Measurements from ENCODE around the gene IFITM10. TPM values are rescaled to one million over a fixed set of nuclear protein-coding genes. Genes with fewer than 3 reads are reported as not detected.

Gene IFITM10
- total and polyA plus RNA-seq, 2 donors (not counting 1 experiment from before 2014, with no cell fraction given): 0.09 to 1.7 TPM

DNA sequence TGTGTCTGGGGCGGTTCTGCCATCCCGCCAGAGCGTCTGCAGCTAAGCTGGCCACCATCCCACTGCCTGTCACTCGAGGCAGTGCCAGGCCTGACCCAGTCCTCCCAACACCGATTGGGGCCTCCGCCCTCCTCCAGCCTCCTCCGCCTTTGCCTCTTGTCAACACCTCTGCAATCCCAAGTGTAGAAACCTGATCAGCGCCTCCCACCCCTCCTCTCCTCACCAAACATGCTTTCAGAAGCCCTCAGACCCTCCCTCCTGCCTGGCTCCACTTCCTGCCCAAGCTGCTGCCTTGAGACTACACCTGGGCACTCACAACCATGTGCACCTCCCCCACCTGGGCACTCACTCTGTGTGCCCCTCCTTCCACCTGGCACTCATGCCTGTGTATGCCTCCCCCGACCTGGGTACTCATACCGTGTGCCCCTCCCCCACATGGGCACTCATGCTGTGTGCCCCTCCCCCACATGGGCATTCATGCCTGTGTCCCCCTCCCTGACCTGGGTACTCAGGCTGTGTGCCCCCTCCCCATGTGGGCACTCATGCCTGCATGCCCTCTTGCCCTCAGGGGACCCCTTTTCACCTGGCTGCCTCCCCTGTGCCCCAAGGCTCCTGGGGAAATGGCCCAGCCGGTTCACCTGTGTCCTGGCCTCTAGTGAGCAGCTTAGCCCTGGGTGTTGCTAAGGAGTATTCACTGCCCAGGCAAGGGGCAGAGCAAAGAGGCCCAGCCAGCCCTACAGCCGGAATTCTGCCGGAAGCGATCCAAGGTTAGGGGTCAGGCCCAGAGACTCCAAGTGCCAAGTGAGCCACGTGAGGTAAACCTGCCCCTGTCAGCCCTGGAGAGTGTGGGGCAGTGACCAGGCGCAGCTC lies 5.5 kb upstream of the IFITM10 start:
- H3K79me2 ChIP-seq (ENCODE audit: control insufficient read depth, insufficient read depth, low read length): no peaks in the 10 kb centered on the region
- TF ChIP-seq EZH2 (IDR thresholded peaks at IDR 0.05; ENCODE audit: borderline replicate concordance, insufficient read depth, low read depth, low read length, poor library complexity, severe bottlenecking): no peak
- TF ChIP-seq, protein P1, sequence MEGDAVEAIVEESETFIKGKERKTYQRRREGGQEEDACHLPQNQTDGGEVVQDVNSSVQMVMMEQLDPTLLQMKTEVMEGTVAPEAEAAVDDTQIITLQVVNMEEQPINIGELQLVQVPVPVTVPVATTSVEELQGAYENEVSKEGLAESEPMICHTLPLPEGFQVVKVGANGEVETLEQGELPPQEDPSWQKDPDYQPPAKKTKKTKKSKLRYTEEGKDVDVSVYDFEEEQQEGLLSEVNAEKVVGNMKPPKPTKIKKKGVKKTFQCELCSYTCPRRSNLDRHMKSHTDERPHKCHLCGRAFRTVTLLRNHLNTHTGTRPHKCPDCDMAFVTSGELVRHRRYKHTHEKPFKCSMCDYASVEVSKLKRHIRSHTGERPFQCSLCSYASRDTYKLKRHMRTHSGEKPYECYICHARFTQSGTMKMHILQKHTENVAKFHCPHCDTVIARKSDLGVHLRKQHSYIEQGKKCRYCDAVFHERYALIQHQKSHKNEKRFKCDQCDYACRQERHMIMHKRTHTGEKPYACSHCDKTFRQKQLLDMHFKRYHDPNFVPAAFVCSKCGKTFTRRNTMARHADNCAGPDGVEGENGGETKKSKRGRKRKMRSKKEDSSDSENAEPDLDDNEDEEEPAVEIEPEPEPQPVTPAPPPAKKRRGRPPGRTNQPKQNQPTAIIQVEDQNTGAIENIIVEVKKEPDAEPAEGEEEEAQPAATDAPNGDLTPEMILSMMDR (IDR thresholded peaks at IDR 0.05): no peak
- H3K9ac ChIP-seq (ENCODE audit: low read length): no peak overlapping the region
- DNase-seq: no peak
- no peak overlapping the region for H3K4me3 ChIP-seq (ENCODE audit: control extremely low read depth in 1 of 5, extremely low read depth in 1 of 5, insufficient read depth in 1 of 5, low read depth in 2 of 5, low read length in 4 of 5)
- peaks cover 0 to 11% of the 10 kb centered on the region in 2 experiments for H3K36me3 ChIP-seq (replicated peaks in 1 of 2; ENCODE audit: control extremely low read depth in 1 of 2, control insufficient read depth in 1 of 2, extremely low read depth in 1 of 2, insufficient read depth in 2 of 2, low read length in 1 of 2)
- Mint-ChIP-seq H3K27me3 (no peaks in the 10 kb centered on the region), H3K4me3 (no peak overlapping the region), H3K9me3 (ENCODE audit: insufficient read depth) (no peaks in the 10 kb centered on the region), H3K27ac (peak overlapping the region; percentile 50), H3K4me1 (peaks cover 11% of the 10 kb centered on the region)
- H3K27ac ChIP-seq (ENCODE audit: low read length in 2 of 2): no peak overlapping the region
- intact Hi-C loops (cut with micrococcal nuclease): no loop called here
- CTCF ChIA-PET: interaction anchor here (1.3 kb wide), 1 partner anchor 62 kb away, joined by 3 read pairs; no protein-coding TSS in a partner anchor
- no peak for ATAC-seq (ENCODE audit: low read depth)
- H3K4me2 ChIP-seq (replicated peaks; ENCODE audit: low read depth, low read length, poor library complexity, severe bottlenecking): no peak overlapping the region
- H3K9me3 ChIP-seq (ENCODE audit: control extremely low read depth in 1 of 3, control insufficient read depth in 2 of 3, insufficient read depth in 1 of 3, low read length in 2 of 3): no peaks in the 10 kb centered on the region
- POLR2A ChIA-PET: no interaction called here
- peaks cover 0 to 2% (median 0%) of the 10 kb centered on the region in 4 experiments for H3K27me3 ChIP-seq (replicated peaks in 1 of 4; ENCODE audit: control extremely low read depth in 1 of 4, control insufficient read depth in 3 of 4, insufficient read depth in 4 of 4, low read length in 3 of 4)
- H3K4me1 ChIP-seq (ENCODE audit: control insufficient read depth in 2 of 2, insufficient read depth in 2 of 2, low read length in 2 of 2): peaks cover 3 to 23% of the 10 kb centered on the region in 2 donors
- peaks cover 4% of the 10 kb centered on the region for H4K20me1 ChIP-seq (ENCODE audit: control insufficient read depth, insufficient read depth, low read length, poor library complexity, severe bottlenecking)
- no peak overlapping the region for H2AFZ ChIP-seq (ENCODE audit: insufficient read depth, low read depth, low read length, poor library complexity, severe bottlenecking)
- WGBS (ENCODE audit: insufficient coverage): 78% methylated on average over 15 of the region's 16 CpGs

DNA sequence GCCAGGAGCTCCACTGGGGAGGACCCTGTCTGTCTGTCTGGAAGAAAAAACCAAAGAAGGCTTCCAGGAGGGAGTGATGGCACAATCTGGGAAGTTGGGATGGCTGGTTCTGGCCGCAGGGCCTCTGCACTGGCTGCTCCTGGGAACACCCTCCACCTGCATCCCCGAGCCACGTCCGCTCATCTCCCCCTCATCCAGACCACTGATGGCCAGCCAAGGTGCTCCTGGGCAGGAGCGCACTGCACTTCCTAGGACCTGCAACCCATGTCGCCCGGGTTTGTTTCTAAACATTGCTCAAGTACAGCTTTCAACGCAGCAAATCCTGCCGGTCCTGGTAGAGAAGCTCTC lies 4.9 kb upstream of the IFITM10 start:
- Mint-ChIP-seq H3K4me1 (peaks cover 14% of the 10 kb centered on the region), H3K27ac (no peak overlapping the region), H3K27me3 (peaks cover 4% of the 10 kb centered on the region), H3K4me3 (no peak overlapping the region), H3K9me3 (ENCODE audit: insufficient read depth) (no peaks in the 10 kb centered on the region)
- no peak for TF ChIP-seq EZH2 (IDR thresholded peaks at IDR 0.05; ENCODE audit: borderline replicate concordance, insufficient read depth, low read depth, low read length, poor library complexity, severe bottlenecking)
- TF ChIP-seq, protein P1 (IDR thresholded peaks at IDR 0.05): no peak
- H2AFZ ChIP-seq (ENCODE audit: insufficient read depth, low read depth, low read length, poor library complexity, severe bottlenecking): no peak overlapping the region
- no peak overlapping the region for H3K9ac ChIP-seq (ENCODE audit: low read length)
- H3K4me2 ChIP-seq (replicated peaks; ENCODE audit: low read depth, low read length, poor library complexity, severe bottlenecking): no peak overlapping the region
- DNase-seq (no peak), ATAC-seq (ENCODE audit: low read depth) (no peak)
- H3K4me1 ChIP-seq (ENCODE audit: control insufficient read depth in 2 of 2, insufficient read depth in 2 of 2, low read length in 2 of 2): peaks cover 3 to 23% of the 10 kb centered on the region in 2 donors
- peaks cover 0 to 8% (median 0%) of the 10 kb centered on the region in 4 experiments for H3K27me3 ChIP-seq (replicated peaks in 1 of 4; ENCODE audit: control extremely low read depth in 1 of 4, control insufficient read depth in 3 of 4, insufficient read depth in 4 of 4, low read length in 3 of 4)
- no peaks in the 10 kb centered on the region for H4K20me1 ChIP-seq (ENCODE audit: control insufficient read depth, insufficient read depth, low read length, poor library complexity, severe bottlenecking)
- peaks cover 0 to 11% of the 10 kb centered on the region in 2 experiments for H3K36me3 ChIP-seq (replicated peaks in 1 of 2; ENCODE audit: control extremely low read depth in 1 of 2, control insufficient read depth in 1 of 2, extremely low read depth in 1 of 2, insufficient read depth in 2 of 2, low read length in 1 of 2)
- POLR2A ChIA-PET: no interaction called here
- H3K4me3 ChIP-seq (ENCODE audit: control extremely low read depth in 1 of 5, extremely low read depth in 1 of 5, insufficient read depth in 1 of 5, low read depth in 2 of 5, low read length in 4 of 5): no peak overlapping the region
- 84% methylated on average over 8 of the region's 9 CpGs for WGBS (ENCODE audit: insufficient coverage)
- H3K9me3 ChIP-seq (ENCODE audit: control extremely low read depth in 1 of 3, control insufficient read depth in 2 of 3, insufficient read depth in 1 of 3, low read length in 2 of 3): no peaks in the 10 kb centered on the region
- CTCF ChIA-PET: no interaction called here
- H3K79me2 ChIP-seq (ENCODE audit: control insufficient read depth, insufficient read depth, low read length): no peaks in the 10 kb centered on the region
- intact Hi-C loops (cut with micrococcal nuclease): no loop called here
- H3K27ac ChIP-seq (ENCODE audit: low read length in 2 of 2): no peak overlapping the region

All from B cell (primary cell).